Esophagus squamous epithelium (tissue), 4 donors: ENCODE results near the gene ZFYVE28.

Source experiments
- CTCF ChIP-seq, 6 experiments: fragments of 450-650 bp in 4 of 6; fragments of 200-600 bp in 2 of 6; sonication (generic) in 2 of 6; IDR thresholded peaks; one replicate each; pipeline ENCODE4 v1.5.1; 2016 to 2019; ENCODE audit warnings: antibody characterized with exemption in 6 of 6, mild to moderate bottlenecking in 4 of 6, moderate library complexity in 4 of 6
- POLR2A ChIP-seq, 4 donors: fragments of 450-650 bp; IDR thresholded peaks; one replicate each; pipeline ENCODE4 v1.6.1; 2017; ENCODE audit warnings: antibody characterized with exemption in 4 of 4, mild to moderate bottlenecking in 4 of 4, moderate library complexity in 3 of 4

GRCh38 chr4:2332201-2332975 is 86.1 kb downstream of the ZFYVE28 start:
- TF ChIP-seq CTCF (IDR thresholded peaks at IDR 0.05) (no peak), POLR2A (IDR thresholded peaks at IDR 0.05) (no peak)
